Panc1 (cell line): ENCODE data around the gene NME5.

Source experiments
- CTCF ChIP-seq: fragments of 450-650 bp; IDR thresholded peaks from 2 replicates; pipeline ENCODE4 v1.5.1; 2017; ENCODE audit warnings: mild to moderate bottlenecking
- REST ChIP-seq, 2 experiments: IDR thresholded peaks; 2 replicates each; pipeline ENCODE4 v1.6.1; 2011 to 2012; ENCODE audit warnings: low read depth in 2 of 2, control low read depth in 1 of 2, low read length in 1 of 2, mild to moderate bottlenecking in 1 of 2, moderate library complexity in 1 of 2; ENCODE audit not compliant: insufficient read depth in 1 of 2

- TF ChIP-seq REST (IDR thresholded peaks at IDR 0.05; ENCODE audit: insufficient read depth in 1 of 2, low read depth in 2 of 2, low read length in 1 of 2) (no peak), CTCF (no peak)
These were observed 32.0 kb downstream of the NME5 start for GRCh38 chr5:138107213-138107612.
